GM12878 (cell line): Measurements from ENCODE around the gene GPR176. TPM values are rescaled to one million over a fixed set of nuclear protein-coding genes. Genes with fewer than 3 reads are reported as not detected.

ENCODE experiments used
- ATAC-seq: fragments of 200-7000 bp; cut with Tn5 transposase; 3 replicates; pipeline ENCODE4 v1.9.1; 2020; ENCODE audit warnings: mild to moderate bottlenecking, moderate library complexity
- BruUV-seq: library from RNA; stranded (reverse); fragments of 400-500 nt; replicated peaks from 2 replicates; lab custom pipeline; 2021; lab: Mats Ljungman, UMichigan
- CTCF ChIA-PET: fragments of 300-600 bp; sonication (Branson Sonifier 250); formaldehyde crosslinking; extraction: SDS; loops from one replicate; lab custom pipeline; 2021; ENCODE audit warnings: inconsistent platforms; lab: Yijun Ruan, JAX
- POLR2A ChIA-PET: fragments of 350-600 bp; formaldehyde crosslinking; extraction: SDS; loops from one replicate; lab custom pipeline; 2021; ENCODE audit warnings: inconsistent platforms; lab: Charles Lee
- RAD21 ChIA-PET: fragments of 300-600 bp; sonication (Branson Sonifier 250); formaldehyde crosslinking; loops from one replicate; lab custom pipeline; 2023; ENCODE audit warnings: antibody characterized with exemption; ENCODE audit not compliant: unreplicated experiment; lab: Charles Lee
- SMC1A ChIA-PET: fragments of 300-600 bp; sonication (Branson Sonifier 250); formaldehyde crosslinking; loops from one replicate; lab custom pipeline; 2023; ENCODE audit not compliant: unreplicated experiment, uncharacterized antibody; lab: Charles Lee
- DNase-seq: peaks from one replicate; pipeline ENCODE4 v3.0.0-alpha.2; 2011; ENCODE audit warnings: low read depth, low spot score
- FAIRE-seq: peaks from 3 replicates; lab custom pipeline; 2011; peaks lifted over from hg19 to GRCh38; lab: Jason Lieb, UNC
- H2AFZ ChIP-seq: 2 replicates; pipeline ENCODE4 v1.6.0; 2011; ENCODE audit warnings: low read depth, low read length, control low read depth; ENCODE audit not compliant: control insufficient read depth
- H3K27ac ChIP-seq: 2 replicates; pipeline ENCODE4 v1.5.1; 2011; ENCODE audit warnings: control low read depth; ENCODE audit not compliant: control insufficient read depth, insufficient read depth
- H3K27me3 ChIP-seq, 2 experiments: replicated peaks in 1 of 2; 2 replicates each; pipeline versions ENCODE4 v1.6.0 to v1.6.1; 2011; ENCODE audit warnings: low read length in 1 of 2; ENCODE audit not compliant: control insufficient read depth in 2 of 2, insufficient read depth in 2 of 2
- H3K36me3 ChIP-seq, 2 experiments: 2 replicates each; pipeline ENCODE4 v1.5.1; 2011; ENCODE audit warnings: low read length in 1 of 2; ENCODE audit not compliant: control insufficient read depth in 2 of 2, insufficient read depth in 2 of 2
- H3K4me1 ChIP-seq: 2 replicates; pipeline ENCODE4 v1.6.1; 2011; ENCODE audit warnings: mild to moderate bottlenecking, low read length, moderate library complexity, mixed read lengths; ENCODE audit not compliant: control insufficient read depth, insufficient read depth
- H3K4me2 ChIP-seq: 2 replicates; pipeline ENCODE4 v1.6.0; 2011; ENCODE audit warnings: control low read depth; ENCODE audit not compliant: control insufficient read depth, insufficient read depth
- H3K4me3 ChIP-seq: fragments of 200-600 bp; sonication (generic); 2 replicates; pipeline ENCODE4 v1.5.1; 2016
- H3K79me2 ChIP-seq: 2 replicates; pipeline ENCODE4 v1.6.0; 2011; ENCODE audit warnings: low read length; ENCODE audit not compliant: control insufficient read depth, insufficient read depth
- H3K9ac ChIP-seq: 2 replicates; pipeline ENCODE4 v1.8.0; 2011; ENCODE audit warnings: low read length, control low read depth, mixed read lengths; ENCODE audit not compliant: control insufficient read depth, insufficient read depth
- H3K9me3 ChIP-seq: replicated peaks from 3 replicates; pipeline ENCODE4 v1.5.1; 2011; ENCODE audit warnings: mild to moderate bottlenecking, low read length; ENCODE audit not compliant: control insufficient read depth, insufficient read depth
- H4K20me1 ChIP-seq: 2 replicates; pipeline ENCODE4 v1.6.0; 2011; ENCODE audit not compliant: control insufficient read depth, insufficient read depth
- MEF2B ChIP-seq: fragments of 450-650 bp; IDR thresholded peaks from 2 replicates; pipeline ENCODE4 v1.6.1; 2018; ENCODE audit warnings: mild to moderate bottlenecking, moderate library complexity; ENCODE audit not compliant: partially characterized antibody, poor library complexity, severe bottlenecking
- MXI1 ChIP-seq: fragments of 150-350 bp; IDR thresholded peaks from 2 replicates; pipeline ENCODE4 v1.6.1; 2011; ENCODE audit warnings: low read depth, mild to moderate bottlenecking, inconsistent platforms, low read length, improper control_type of control experiment
- NR2C1 ChIP-seq: fragments of 450-650 bp; IDR thresholded peaks from 2 replicates; pipeline ENCODE4 v1.6.1; 2017; ENCODE audit warnings: antibody characterized with exemption, mild to moderate bottlenecking, moderate library complexity
- PML ChIP-seq: IDR thresholded peaks from 2 replicates; pipeline ENCODE4 v1.6.1; 2012; ENCODE audit warnings: low read length, inconsistent platforms
- RFX5 ChIP-seq: IDR thresholded peaks from 2 replicates; pipeline ENCODE4 v1.6.1; 2011; ENCODE audit warnings: low read depth, low read length, improper control_type of control experiment
- RUNX3 ChIP-seq: IDR thresholded peaks from 2 replicates; pipeline ENCODE4 v1.6.1; 2012; ENCODE audit warnings: low read length, inconsistent platforms
- SMAD5 ChIP-seq: IDR thresholded peaks from 2 replicates; pipeline ENCODE4 v1.6.1; 2016; ENCODE audit warnings: antibody characterized with exemption, low read depth
- STAT3 ChIP-seq: IDR thresholded peaks from 2 replicates; pipeline ENCODE4 v1.6.1; 2011; ENCODE audit warnings: low read depth, low read length, improper control_type of control experiment
- YY1 ChIP-seq: IDR thresholded peaks from 2 replicates; pipeline ENCODE4 v1.6.1; 2011; ENCODE audit warnings: low read depth, mild to moderate bottlenecking, low read length
- ZNF217 ChIP-seq: fragments of 450-650 bp; IDR thresholded peaks from 2 replicates; pipeline ENCODE4 v1.6.1; 2017; ENCODE audit warnings: antibody characterized with exemption, mild to moderate bottlenecking
- ZNF274 ChIP-seq: IDR thresholded peaks from one replicate; pipeline ENCODE4 v1.8.0; 2011; ENCODE audit not compliant: insufficient read length, insufficient read depth
- WGBS: methylation state at CpG from one replicate; pipeline ENCODE4 v1.1.6; 2016; ENCODE audit warnings: low lambda C conversion rate; ENCODE audit not compliant: insufficient replicate concordance, insufficient coverage; ENCODE audit errors: missing lambda C conversion rate; 5-methylcytosine and 5-hydroxymethylcytosine counted together
- in situ Hi-C: fragments of 300-500 bp; cut with MboI; formaldehyde crosslinking; loops from 9 replicates; pipeline ENCODE4 v1.14.3; 2018; ENCODE audit warnings: mixed read lengths
- intact Hi-C: fragments of 100-400 bp; cut with micrococcal nuclease; formaldehyde crosslinking; loops from one replicate; pipeline ENCODE4 v1.14.2; 2022; ENCODE audit not compliant: unreplicated experiment
- polyA plus RNA-seq, 11 experiments: library from polyadenylated mRNA; depleted of rRNA in 4 of 11; unstranded in 6 of 11; stranded (reverse) in 5 of 11; fragments of >200 nt; fragmentation: Nextera tagmentation in 4 of 11; fragmentation: Illumina TruSeq in 1 of 11; extraction: Ambion mirVana in 4 of 11; extraction: Trizol in 1 of 11; gene quantifications; 1 replicate in 1 of 11; 2 replicates in 10 of 11; pipeline versions ENCODE4 v1.2.1 to v1.2.3, GENCODE V29; 2011 to 2016; ENCODE audit warnings: inconsistent platforms in 2 of 11, missing spikeins in 2 of 11, low read depth in 1 of 11
- total RNA-seq, 4 experiments: library from RNA; depleted of rRNA in 3 of 4; stranded (reverse); fragments of >200 nt in 3 of 4; fragmentation: Illumina TruSeq in 1 of 4; extraction: Trizol in 1 of 4; gene quantifications; 2 replicates each; pipeline versions ENCODE4 v1.2.1 to v1.2.3, GENCODE V29; 2013 to 2021
- TF ChIP-seq, protein P1 (sequence below): fragments of 450-650 bp; IDR thresholded peaks from 2 replicates; pipeline ENCODE4 v1.6.1; 2017; ENCODE audit warnings: mild to moderate bottlenecking, moderate library complexity
- TF ChIP-seq, protein P2 (sequence below): fragments of 450-650 bp; IDR thresholded peaks from 2 replicates; pipeline ENCODE4 v1.6.1; 2018; ENCODE audit warnings: mild to moderate bottlenecking, low read depth, moderate library complexity; ENCODE audit not compliant: partially characterized antibody

The GPR176 gene
- total and polyA plus RNA-seq, 10 of the 15 experiments (the other 5 are each of a cell fraction or from before 2014, with no cell fraction given): 0.02 to 0.33 (median 0.16) TPM; not detected in 4

GRCh38 chr15:39960411-39960810 lies 40.3 kb upstream of the GPR176 start:
- no peaks in the 10 kb centered on the region for H3K4me1 ChIP-seq
- no peak overlapping the region for H3K9ac ChIP-seq
- in situ Hi-C loops: no loop called here
- TF ChIP-seq NR2C1 (no peak), ZNF274 (no peak), RUNX3 (no peak), MEF2B (no peak), STAT3 (no peak), MXI1 (no peak), RFX5 (no peak), SMAD5 (no peak), ZNF217 (no peak), YY1 (no peak), PML (no peak)
- TF ChIP-seq, protein P1, sequence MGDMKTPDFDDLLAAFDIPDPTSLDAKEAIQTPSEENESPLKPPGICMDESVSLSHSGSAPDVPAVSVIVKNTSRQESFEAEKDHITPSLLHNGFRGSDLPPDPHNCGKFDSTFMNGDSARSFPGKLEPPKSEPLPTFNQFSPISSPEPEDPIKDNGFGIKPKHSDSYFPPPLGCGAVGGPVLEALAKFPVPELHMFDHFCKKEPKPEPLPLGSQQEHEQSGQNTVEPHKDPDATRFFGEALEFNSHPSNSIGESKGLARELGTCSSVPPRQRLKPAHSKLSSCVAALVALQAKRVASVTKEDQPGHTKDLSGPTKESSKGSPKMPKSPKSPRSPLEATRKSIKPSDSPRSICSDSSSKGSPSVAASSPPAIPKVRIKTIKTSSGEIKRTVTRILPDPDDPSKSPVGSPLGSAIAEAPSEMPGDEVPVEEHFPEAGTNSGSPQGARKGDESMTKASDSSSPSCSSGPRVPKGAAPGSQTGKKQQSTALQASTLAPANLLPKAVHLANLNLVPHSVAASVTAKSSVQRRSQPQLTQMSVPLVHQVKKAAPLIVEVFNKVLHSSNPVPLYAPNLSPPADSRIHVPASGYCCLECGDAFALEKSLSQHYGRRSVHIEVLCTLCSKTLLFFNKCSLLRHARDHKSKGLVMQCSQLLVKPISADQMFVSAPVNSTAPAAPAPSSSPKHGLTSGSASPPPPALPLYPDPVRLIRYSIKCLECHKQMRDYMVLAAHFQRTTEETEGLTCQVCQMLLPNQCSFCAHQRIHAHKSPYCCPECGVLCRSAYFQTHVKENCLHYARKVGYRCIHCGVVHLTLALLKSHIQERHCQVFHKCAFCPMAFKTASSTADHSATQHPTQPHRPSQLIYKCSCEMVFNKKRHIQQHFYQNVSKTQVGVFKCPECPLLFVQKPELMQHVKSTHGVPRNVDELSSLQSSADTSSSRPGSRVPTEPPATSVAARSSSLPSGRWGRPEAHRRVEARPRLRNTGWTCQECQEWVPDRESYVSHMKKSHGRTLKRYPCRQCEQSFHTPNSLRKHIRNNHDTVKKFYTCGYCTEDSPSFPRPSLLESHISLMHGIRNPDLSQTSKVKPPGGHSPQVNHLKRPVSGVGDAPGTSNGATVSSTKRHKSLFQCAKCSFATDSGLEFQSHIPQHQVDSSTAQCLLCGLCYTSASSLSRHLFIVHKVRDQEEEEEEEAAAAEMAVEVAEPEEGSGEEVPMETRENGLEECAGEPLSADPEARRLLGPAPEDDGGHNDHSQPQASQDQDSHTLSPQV: no peak
- TF ChIP-seq, protein P2, sequence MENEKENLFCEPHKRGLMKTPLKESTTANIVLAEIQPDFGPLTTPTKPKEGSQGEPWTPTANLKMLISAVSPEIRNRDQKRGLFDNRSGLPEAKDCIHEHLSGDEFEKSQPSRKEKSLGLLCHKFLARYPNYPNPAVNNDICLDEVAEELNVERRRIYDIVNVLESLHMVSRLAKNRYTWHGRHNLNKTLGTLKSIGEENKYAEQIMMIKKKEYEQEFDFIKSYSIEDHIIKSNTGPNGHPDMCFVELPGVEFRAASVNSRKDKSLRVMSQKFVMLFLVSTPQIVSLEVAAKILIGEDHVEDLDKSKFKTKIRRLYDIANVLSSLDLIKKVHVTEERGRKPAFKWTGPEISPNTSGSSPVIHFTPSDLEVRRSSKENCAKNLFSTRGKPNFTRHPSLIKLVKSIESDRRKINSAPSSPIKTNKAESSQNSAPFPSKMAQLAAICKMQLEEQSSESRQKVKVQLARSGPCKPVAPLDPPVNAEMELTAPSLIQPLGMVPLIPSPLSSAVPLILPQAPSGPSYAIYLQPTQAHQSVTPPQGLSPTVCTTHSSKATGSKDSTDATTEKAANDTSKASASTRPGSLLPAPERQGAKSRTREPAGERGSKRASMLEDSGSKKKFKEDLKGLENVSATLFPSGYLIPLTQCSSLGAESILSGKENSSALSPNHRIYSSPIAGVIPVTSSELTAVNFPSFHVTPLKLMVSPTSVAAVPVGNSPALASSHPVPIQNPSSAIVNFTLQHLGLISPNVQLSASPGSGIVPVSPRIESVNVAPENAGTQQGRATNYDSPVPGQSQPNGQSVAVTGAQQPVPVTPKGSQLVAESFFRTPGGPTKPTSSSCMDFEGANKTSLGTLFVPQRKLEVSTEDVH: no peak
- WGBS: 63% methylated on average over 3 of the region's 3 CpGs
- DNase-seq (no peak), FAIRE-seq (no peak), ATAC-seq (no peak)
- H3K36me3 ChIP-seq: peaks cover 0 to 3% of the 10 kb centered on the region in 2 experiments; a peak in 3 of 4 replicates
- no peak overlapping the region for H3K4me3 ChIP-seq
- BruUV-seq: no TSS peak
- H3K9me3 ChIP-seq: no peaks in the 10 kb centered on the region
- intact Hi-C loops: no loop called here
- POLR2A ChIA-PET: no interaction called here
- H2AFZ ChIP-seq: no peak overlapping the region
- H3K27me3 ChIP-seq: no peaks in the 10 kb centered on the region
- RAD21 ChIA-PET: no interaction called here
- no peaks in the 10 kb centered on the region for H3K79me2 ChIP-seq
- no peaks in the 10 kb centered on the region for H4K20me1 ChIP-seq
- no peak overlapping the region for H3K27ac ChIP-seq
- SMC1A ChIA-PET: no interaction called here
- CTCF ChIA-PET: no interaction called here
- no peak overlapping the region for H3K4me2 ChIP-seq
